RWPE1 (cell line): ENCODE results near the gene UXS1.

Source experiments
- CTCF ChIA-PET: fragments of 350-600 bp; sonication (Branson Sonifier 250); formaldehyde crosslinking; extraction: SDS; loops from one replicate; lab custom pipeline; 2021; lab: Yijun Ruan, JAX
- POLR2A ChIA-PET: fragments of 400-600 bp; formaldehyde crosslinking; extraction: SDS; loops from one replicate; lab custom pipeline; 2020; ENCODE audit warnings: antibody characterized with exemption; ENCODE audit not compliant: low non-redundant PET; lab: Yijun Ruan, JAX
- DNase-seq: peaks from one replicate; pipeline ENCODE4 v3.0.0; 2012; ENCODE audit warnings: low spot score
- H3K27ac ChIP-seq: fragments of 450-650 bp; 2 replicates; pipeline ENCODE4 v1.5.1; 2017
- TF ChIP-seq, protein P1 (sequence below): fragments of 450-650 bp; conservative IDR thresholded peaks from 2 replicates; pipeline ENCODE4 v1.5.1; 2017; ENCODE audit warnings: low read depth, mild to moderate bottlenecking

Gene UXS1

DNA sequence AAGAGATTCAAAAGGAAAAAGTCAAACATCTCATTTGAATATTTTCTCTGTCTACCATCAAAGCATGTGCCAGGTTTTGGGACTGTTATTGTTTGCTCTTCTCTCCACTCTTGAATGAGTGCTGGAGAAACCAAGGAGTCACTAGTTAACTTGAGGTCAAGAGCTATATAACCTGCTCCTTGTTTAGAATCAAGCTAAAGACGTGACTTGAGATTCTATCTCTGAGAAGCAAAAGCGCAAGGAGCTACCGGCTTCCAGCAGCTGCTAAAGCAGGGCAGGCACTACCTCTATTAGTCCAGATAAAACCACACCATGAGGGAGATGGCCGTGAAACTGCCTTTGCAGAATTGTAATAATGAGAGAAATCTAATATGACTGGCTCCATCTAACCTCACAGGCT, 36.0 kb downstream of the UXS1 start:
- TF ChIP-seq, protein P1, sequence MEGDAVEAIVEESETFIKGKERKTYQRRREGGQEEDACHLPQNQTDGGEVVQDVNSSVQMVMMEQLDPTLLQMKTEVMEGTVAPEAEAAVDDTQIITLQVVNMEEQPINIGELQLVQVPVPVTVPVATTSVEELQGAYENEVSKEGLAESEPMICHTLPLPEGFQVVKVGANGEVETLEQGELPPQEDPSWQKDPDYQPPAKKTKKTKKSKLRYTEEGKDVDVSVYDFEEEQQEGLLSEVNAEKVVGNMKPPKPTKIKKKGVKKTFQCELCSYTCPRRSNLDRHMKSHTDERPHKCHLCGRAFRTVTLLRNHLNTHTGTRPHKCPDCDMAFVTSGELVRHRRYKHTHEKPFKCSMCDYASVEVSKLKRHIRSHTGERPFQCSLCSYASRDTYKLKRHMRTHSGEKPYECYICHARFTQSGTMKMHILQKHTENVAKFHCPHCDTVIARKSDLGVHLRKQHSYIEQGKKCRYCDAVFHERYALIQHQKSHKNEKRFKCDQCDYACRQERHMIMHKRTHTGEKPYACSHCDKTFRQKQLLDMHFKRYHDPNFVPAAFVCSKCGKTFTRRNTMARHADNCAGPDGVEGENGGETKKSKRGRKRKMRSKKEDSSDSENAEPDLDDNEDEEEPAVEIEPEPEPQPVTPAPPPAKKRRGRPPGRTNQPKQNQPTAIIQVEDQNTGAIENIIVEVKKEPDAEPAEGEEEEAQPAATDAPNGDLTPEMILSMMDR: no peak
- H3K27ac ChIP-seq: no peak overlapping the region
- POLR2A ChIA-PET: no interaction called here
- DNase-seq: no peak
- CTCF ChIA-PET: interaction anchor here (0.6 kb wide), 1 partner anchor 1375 kb away, joined by 4 read pairs; no protein-coding TSS in a partner anchor

DNA sequence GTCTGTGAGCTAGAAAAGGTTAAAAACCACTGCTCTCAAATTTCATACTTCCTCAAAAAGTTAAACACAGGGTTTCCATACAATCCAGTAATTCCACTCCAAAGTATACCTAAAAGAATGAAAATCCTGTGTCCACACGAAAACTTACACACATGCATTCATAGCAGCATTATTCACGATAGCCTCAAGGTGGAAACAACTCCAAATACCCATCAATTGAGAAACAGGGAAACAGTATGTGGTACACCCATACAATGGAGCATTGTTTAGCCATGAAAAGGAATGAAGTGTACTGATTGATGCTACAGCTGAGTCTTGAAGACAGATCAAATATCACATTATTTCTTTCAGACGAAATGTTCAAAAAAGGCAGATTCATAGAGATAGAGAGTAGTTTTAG, 36.7 kb downstream of the UXS1 start:
- POLR2A ChIA-PET: no interaction called here
- TF ChIP-seq, protein P1: no peak
- no peak overlapping the region for H3K27ac ChIP-seq
- DNase-seq: no peak
- CTCF ChIA-PET: no interaction called here

DNA sequence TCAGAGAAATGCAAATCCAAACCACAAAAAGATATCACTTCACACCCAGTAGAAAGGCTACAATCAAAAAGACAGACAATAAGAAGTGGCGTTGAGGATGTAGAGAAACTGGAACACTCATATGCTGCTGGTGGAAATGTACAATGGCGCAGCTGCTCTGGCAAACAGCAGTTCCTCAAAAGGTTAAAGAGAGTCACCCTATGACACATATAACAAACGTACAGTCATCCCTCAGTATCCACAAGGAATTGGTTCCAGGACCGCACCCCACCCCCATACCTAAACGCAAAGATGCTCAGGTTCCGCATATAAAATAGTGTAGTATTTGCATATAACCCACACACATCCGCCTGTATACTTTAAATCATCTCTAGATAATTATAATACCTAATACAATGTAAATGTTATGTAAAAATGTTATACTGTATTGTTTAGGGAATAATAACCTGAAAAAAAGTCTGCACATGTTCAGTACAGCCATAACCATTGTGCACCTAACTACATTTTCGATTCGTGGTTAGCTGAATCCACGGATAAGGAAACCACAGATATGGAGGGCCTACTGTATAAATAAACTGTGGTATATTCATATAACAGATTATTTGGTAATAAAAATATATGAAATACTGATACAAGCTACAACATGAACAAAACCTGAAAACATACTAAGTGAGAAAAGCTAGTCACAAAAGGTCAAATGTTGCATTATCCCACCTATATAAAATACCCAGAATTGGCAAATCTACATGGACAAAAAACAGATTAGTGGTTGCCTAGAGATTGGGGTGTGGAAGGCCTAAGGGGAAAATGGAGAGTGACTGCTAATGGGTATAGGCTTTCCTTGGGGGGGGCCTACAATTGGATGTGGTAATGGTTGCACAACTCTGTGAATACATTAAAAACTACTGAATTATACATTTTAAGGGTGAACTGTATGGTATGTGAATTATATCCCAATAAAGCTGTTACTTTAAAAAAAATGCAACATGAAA, 37.5 kb downstream of the UXS1 start:
- ChIA-PET CTCF (interaction anchor here (0.6 kb wide), 1 partner anchor 322 kb away, joined by 3 read pairs; no protein-coding TSS in a partner anchor), POLR2A (no interaction called here)
- DNase-seq: no peak
- TF ChIP-seq, protein P1: no peak
- no peak overlapping the region for H3K27ac ChIP-seq

DNA sequence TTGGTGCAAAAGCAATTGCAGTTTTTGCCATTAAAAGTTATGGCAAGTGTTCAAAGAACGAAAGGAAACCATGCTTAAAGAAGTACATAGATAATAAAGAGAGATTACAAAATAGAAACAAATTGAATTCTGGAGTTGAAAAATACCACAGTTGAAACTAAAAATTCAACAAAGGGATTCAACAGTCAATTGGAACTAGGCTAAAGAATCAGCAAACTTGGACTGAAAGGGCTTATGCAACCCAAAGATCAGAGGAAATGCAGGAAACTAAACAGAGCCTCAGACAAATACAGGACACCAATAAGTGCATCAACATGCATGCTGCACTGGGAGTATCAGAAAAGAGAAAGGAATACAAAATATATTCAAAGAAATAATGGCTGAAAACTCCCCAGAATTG, 40.3 kb downstream of the UXS1 start:
- ChIA-PET POLR2A (no interaction called here), CTCF (no interaction called here)
- TF ChIP-seq, protein P1: no peak
- H3K27ac ChIP-seq: no peak overlapping the region
- no peak for DNase-seq

DNA sequence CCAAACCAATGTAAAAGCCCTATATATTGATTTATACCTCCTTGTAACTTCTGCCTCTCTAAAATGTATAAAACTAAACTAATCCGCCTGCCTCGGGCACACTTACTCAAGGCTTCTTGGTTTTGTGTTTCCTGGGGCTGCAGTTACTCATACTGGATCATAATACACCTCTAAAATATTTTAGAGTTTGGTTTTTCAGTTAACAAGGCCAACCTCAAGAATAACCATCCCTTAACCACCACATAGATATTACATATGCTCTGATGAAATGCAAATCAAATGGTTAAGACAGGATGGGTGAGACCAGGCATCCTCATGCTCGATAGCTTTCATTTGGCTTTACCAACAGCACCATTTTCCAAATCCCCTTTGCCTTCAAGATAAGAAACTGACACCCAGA, 46.4 kb downstream of the UXS1 start:
- TF ChIP-seq, protein P1: no peak
- POLR2A ChIA-PET: no interaction called here
- no peak for DNase-seq
- CTCF ChIA-PET: no interaction called here
- no peak overlapping the region for H3K27ac ChIP-seq

DNA sequence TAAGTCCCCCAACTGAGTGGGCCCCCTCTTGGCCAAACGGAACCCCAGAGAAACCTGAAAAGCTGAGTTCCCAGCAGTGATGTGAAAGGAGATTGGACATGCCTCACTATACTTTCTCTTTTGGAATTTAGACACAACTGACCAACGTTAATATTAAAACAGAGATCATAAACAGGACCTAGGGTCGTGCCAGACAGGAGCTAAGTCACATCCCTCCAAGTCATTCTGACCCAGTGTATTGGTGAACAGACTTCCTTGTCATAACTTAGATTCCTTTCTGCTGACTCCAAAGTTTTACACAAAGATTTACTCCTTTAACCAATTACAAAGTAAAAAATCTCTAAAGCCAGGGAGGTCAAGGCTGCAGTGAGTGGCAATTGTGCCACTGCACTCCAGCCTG, 46.9 kb downstream of the UXS1 start:
- no peak overlapping the region for H3K27ac ChIP-seq
- CTCF ChIA-PET: no interaction called here

More for the DNA sequence above, 46.9 kb downstream of the UXS1 start:
- POLR2A ChIA-PET: no interaction called here
- TF ChIP-seq, protein P1: no peak
- no peak for DNase-seq
